HUDEP-2 (cell line): ENCODE results near the gene FANCD2.
"Not testable (repeated sequence)": the region's sequence is repeated elsewhere in the genome, so short reads cannot be mapped to it uniquely, and the experiment has no call there.

ENCODE experiments used
- DNase-seq, 76 experiments: peaks; one replicate each; lab custom pipeline; 2025; ENCODE audit not compliant: unreplicated experiment in 76 of 76; lab: John Stamatoyannopoulos, UW

Gene FANCD2

GRCh38 chr3:10091387-10091786 is 65.2 kb downstream of the FANCD2 start:
- not testable (repeated sequence) for DNase-seq

- DNase-seq, result no peak
Measured at GRCh38 chr3:10093678-10094077, 67.4 kb downstream of the FANCD2 start.

GRCh38 chr3:10099041-10099440 is 72.8 kb downstream of the FANCD2 start:
- DNase-seq, result no peak

- DNase-seq, result peak in 35 of 76 experiments; percentile 1 to 56 (median 15)
Measured at GRCh38 chr3:10106919-10107318, 80.7 kb downstream of the FANCD2 start.

- DNase-seq, result peak in 1 of 76 experiments; percentile 4
Measured at GRCh38 chr3:10108091-10108490, 81.9 kb downstream of the FANCD2 start, which contains the start of gene FANCD2OS. Gene FANCD2OS (minus strand): TSS chr3:10108255. CDS start chr3:10104774, 3,481 bp downstream.

- DNase-seq, result peak; percentile 39 to 94 (median 88)
Measured at GRCh38 chr3:10115326-10116137, 89.3 kb downstream of the FANCD2 start, which contains the start of gene BRK1. Gene BRK1 (plus strand): TSS chr3:10115675. CDS start chr3:10115702, 27 bp downstream.

- DNase-seq, result peak in 7 of 76 experiments; percentile 10 to 55 (median 16)
Measured at GRCh38 chr3:10116138-10116460, 89.9 kb downstream of the FANCD2 start.

GRCh38 chr3:10116928-10117327 is 90.7 kb downstream of the FANCD2 start:
- DNase-seq, result no peak

- DNase-seq, result no peak
Measured at GRCh38 chr3:10119376-10119775, 93.1 kb downstream of the FANCD2 start.

- DNase-seq, result no peak
Measured at GRCh38 chr3:10121064-10121463, 94.8 kb downstream of the FANCD2 start.

GRCh38 chr3:10122724-10123123 is 96.5 kb downstream of the FANCD2 start:
- DNase-seq, result no peak

GRCh38 chr3:10135872-10136271 is 109.6 kb downstream of the FANCD2 start:
- peak in 1 of 76 experiments; percentile 11 for DNase-seq

- DNase-seq, result no peak
Measured at GRCh38 chr3:10136426-10137005, 110.3 kb downstream of the FANCD2 start.

- DNase-seq, result peak in 23 of 76 experiments; percentile 6 to 68 (median 20)
Measured at GRCh38 chr3:10137178-10137577, 110.9 kb downstream of the FANCD2 start.

- peak in 1 of 76 experiments; percentile 52 for DNase-seq
Measured at GRCh38 chr3:10140996-10141546, 114.8 kb downstream of the FANCD2 start.

GRCh38 chr3:10142707-10143560 is 116.7 kb downstream of the FANCD2 start:
- DNase-seq, result no peak

- DNase-seq, result no peak
Measured at GRCh38 chr3:10145685-10146084, 119.4 kb downstream of the FANCD2 start.

- DNase-seq, result no peak
Measured at GRCh38 chr3:10149226-10149625, 123.0 kb downstream of the FANCD2 start.

- no peak for DNase-seq
Measured at GRCh38 chr3:10150987-10151386, 124.8 kb downstream of the FANCD2 start.
